ENCODE results near the gene PPP4R1.

DNA sequence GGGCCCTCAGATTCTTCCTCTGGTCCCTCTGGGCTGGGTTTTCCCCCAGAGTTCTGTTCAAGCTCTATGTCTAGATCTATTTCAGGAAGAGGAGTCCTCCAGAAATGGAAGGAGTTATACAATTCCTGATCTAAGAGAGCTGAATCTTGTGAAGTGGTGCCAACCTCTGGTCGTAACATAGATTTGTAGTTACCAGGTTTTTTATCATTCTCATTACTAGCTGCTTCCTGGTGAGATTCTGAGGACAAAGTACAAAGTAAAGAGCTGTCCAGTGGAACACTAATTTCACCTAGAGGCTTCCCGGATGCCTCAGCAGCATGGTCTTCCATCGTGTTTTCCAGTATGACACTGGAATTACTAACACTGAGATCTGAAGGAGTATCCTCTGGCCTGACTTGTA, 44.1 kb downstream of the PPP4R1 start:
- TF ChIP-seq, protein P1, sequence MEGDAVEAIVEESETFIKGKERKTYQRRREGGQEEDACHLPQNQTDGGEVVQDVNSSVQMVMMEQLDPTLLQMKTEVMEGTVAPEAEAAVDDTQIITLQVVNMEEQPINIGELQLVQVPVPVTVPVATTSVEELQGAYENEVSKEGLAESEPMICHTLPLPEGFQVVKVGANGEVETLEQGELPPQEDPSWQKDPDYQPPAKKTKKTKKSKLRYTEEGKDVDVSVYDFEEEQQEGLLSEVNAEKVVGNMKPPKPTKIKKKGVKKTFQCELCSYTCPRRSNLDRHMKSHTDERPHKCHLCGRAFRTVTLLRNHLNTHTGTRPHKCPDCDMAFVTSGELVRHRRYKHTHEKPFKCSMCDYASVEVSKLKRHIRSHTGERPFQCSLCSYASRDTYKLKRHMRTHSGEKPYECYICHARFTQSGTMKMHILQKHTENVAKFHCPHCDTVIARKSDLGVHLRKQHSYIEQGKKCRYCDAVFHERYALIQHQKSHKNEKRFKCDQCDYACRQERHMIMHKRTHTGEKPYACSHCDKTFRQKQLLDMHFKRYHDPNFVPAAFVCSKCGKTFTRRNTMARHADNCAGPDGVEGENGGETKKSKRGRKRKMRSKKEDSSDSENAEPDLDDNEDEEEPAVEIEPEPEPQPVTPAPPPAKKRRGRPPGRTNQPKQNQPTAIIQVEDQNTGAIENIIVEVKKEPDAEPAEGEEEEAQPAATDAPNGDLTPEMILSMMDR (IDR thresholded peaks at IDR 0.05), result no peak
- no peak for TF ChIP-seq FOXM1 (IDR thresholded peaks at IDR 0.05; ENCODE audit: low read depth)
- TF ChIP-seq, protein P2, sequence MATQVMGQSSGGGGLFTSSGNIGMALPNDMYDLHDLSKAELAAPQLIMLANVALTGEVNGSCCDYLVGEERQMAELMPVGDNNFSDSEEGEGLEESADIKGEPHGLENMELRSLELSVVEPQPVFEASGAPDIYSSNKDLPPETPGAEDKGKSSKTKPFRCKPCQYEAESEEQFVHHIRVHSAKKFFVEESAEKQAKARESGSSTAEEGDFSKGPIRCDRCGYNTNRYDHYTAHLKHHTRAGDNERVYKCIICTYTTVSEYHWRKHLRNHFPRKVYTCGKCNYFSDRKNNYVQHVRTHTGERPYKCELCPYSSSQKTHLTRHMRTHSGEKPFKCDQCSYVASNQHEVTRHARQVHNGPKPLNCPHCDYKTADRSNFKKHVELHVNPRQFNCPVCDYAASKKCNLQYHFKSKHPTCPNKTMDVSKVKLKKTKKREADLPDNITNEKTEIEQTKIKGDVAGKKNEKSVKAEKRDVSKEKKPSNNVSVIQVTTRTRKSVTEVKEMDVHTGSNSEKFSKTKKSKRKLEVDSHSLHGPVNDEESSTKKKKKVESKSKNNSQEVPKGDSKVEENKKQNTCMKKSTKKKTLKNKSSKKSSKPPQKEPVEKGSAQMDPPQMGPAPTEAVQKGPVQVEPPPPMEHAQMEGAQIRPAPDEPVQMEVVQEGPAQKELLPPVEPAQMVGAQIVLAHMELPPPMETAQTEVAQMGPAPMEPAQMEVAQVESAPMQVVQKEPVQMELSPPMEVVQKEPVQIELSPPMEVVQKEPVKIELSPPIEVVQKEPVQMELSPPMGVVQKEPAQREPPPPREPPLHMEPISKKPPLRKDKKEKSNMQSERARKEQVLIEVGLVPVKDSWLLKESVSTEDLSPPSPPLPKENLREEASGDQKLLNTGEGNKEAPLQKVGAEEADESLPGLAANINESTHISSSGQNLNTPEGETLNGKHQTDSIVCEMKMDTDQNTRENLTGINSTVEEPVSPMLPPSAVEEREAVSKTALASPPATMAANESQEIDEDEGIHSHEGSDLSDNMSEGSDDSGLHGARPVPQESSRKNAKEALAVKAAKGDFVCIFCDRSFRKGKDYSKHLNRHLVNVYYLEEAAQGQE (IDR thresholded peaks at IDR 0.05; ENCODE audit: low read depth, low read length), result no peak
- TF ChIP-seq MXI1 (IDR thresholded peaks at IDR 0.05; ENCODE audit: low read depth, low read length), result no peak
- TF ChIP-seq TEAD4 (IDR thresholded peaks at IDR 0.05; ENCODE audit: borderline replicate concordance, insufficient read depth), result no peak
